Activated CD8-positive, alpha-beta memory T cell treated with anti-CD3 and anti-CD28 coated beads, Interleukin-2, amount 50 U/mL, for 24 hours (primary cell): ENCODE results near the gene NUPR2.
"Not testable (repeated sequence)": the region's sequence is repeated elsewhere in the genome, so short reads cannot be mapped to it uniquely, and the experiment has no call there.

ENCODE experiments used
- DNase-seq: peaks from one replicate; pipeline ENCODE4 v3.0.0-alpha.2; 2020; ENCODE audit errors: extremely low read depth

The NUPR2 gene

GRCh38 chr7:56115852-56116538 is at the start of gene NUPR2:
NUPR2 (minus strand) TSS chr7:56116417; CDS start chr7:56116314, 103 bp downstream.
- DNase-seq = no peak

GRCh38 chr7:56157238-56157790 is 41.1 kb upstream of the NUPR2 start:
- DNase-seq = no peak

GRCh38 chr7:56131062-56131461 is 14.8 kb upstream of the NUPR2 start:
- DNase-seq = not testable (repeated sequence)

GRCh38 chr7:56127241-56127975 is 11.2 kb upstream of the NUPR2 start:
- DNase-seq = no peak

- no peak for DNase-seq
Measured at GRCh38 chr7:56125831-56126230, 9.6 kb upstream of the NUPR2 start.

- DNase-seq = no peak
Measured at GRCh38 chr7:56124981-56125380, 8.8 kb upstream of the NUPR2 start.

GRCh38 chr7:56121440-56121839 is 5.2 kb upstream of the NUPR2 start:
- DNase-seq = no peak

- DNase-seq = not testable (repeated sequence)
Measured at GRCh38 chr7:56112244-56112643, 4.0 kb downstream of the NUPR2 start.

- no peak for DNase-seq
Measured at GRCh38 chr7:56110611-56111010, 5.6 kb downstream of the NUPR2 start.

GRCh38 chr7:56107954-56108258 is 8.3 kb downstream of the NUPR2 start:
- DNase-seq = no peak

GRCh38 chr7:56106108-56107073 is 9.8 kb downstream of the NUPR2 start, which contains the start of gene CHCHD2:
CHCHD2 (minus strand) TSS chr7:56106476; CDS start chr7:56106413, 63 bp downstream.
- DNase-seq = peak; percentile 84

- DNase-seq = no peak
Measured at GRCh38 chr7:56105508-56105907, 10.7 kb downstream of the NUPR2 start.

GRCh38 chr7:56104138-56104537 is 12.1 kb downstream of the NUPR2 start:
- DNase-seq = not testable (repeated sequence)

- DNase-seq = no peak
Measured at GRCh38 chr7:56099653-56100052, 16.6 kb downstream of the NUPR2 start.

- DNase-seq = not testable (repeated sequence)
Measured at GRCh38 chr7:56098187-56099008, 17.8 kb downstream of the NUPR2 start.

- DNase-seq = no peak
Measured at GRCh38 chr7:56097700-56098099, 18.5 kb downstream of the NUPR2 start.

- no peak for DNase-seq
Measured at GRCh38 chr7:56092789-56093531, 23.3 kb downstream of the NUPR2 start, which contains the start of gene PHKG1. PHKG1 (minus strand) TSS chr7:56092952; CDS start chr7:56088941, 4,011 bp downstream.

GRCh38 chr7:56092388-56092787 is 23.8 kb downstream of the NUPR2 start:
- not testable (repeated sequence) for DNase-seq

GRCh38 chr7:56091591-56091990 is 24.6 kb downstream of the NUPR2 start:
- no peak for DNase-seq

- DNase-seq = no peak
Measured at GRCh38 chr7:56087445-56087844, 28.8 kb downstream of the NUPR2 start.
